H9 (cell line): Measurements from ENCODE around the gene DGKB. TPM values are rescaled to one million over a fixed set of nuclear protein-coding genes. Genes with fewer than 3 reads are reported as not detected.

Source experiments
- DNase-seq: peaks from one replicate; pipeline ENCODE4 v3.0.0-alpha.2; 2017
- H2AFZ ChIP-seq: one replicate; pipeline ENCODE4 v1.6.1; 2013; ENCODE audit warnings: mild to moderate bottlenecking, low read length, control low read depth, moderate library complexity
- H2AK5ac ChIP-seq: 2 replicates; pipeline ENCODE4 v1.6.1; 2013; ENCODE audit warnings: low read length, control low read depth, mixed read lengths; ENCODE audit not compliant: insufficient read length
- H2BK120ac ChIP-seq: one replicate; pipeline ENCODE4 v1.6.1; 2013; ENCODE audit warnings: low read depth, mild to moderate bottlenecking, low read length, control low read depth, inconsistent platforms; ENCODE audit not compliant: poor library complexity, severe bottlenecking
- H2BK12ac ChIP-seq: 2 replicates; pipeline ENCODE4 v1.6.1; 2013; ENCODE audit warnings: low read length, control low read depth, mixed read lengths, low read depth; ENCODE audit not compliant: insufficient read length
- H2BK15ac ChIP-seq: 2 replicates; pipeline ENCODE4 v1.6.1; 2013; ENCODE audit warnings: low read depth, low read length, control low read depth
- H2BK20ac ChIP-seq: one replicate; pipeline ENCODE4 v1.6.1; 2013; ENCODE audit warnings: low read depth, mild to moderate bottlenecking, low read length, control low read depth, inconsistent platforms; ENCODE audit not compliant: poor library complexity, severe bottlenecking
- H2BK5ac ChIP-seq: 2 replicates; pipeline ENCODE4 v1.6.1; 2013; ENCODE audit warnings: low read length, control low read depth, mixed read lengths; ENCODE audit not compliant: insufficient read length
- H3K14ac ChIP-seq: 2 replicates; pipeline ENCODE4 v1.6.1; 2013; ENCODE audit warnings: low read length, control low read depth; ENCODE audit not compliant: insufficient read depth
- H3K18ac ChIP-seq: 2 replicates; pipeline ENCODE4 v1.6.1; 2013; ENCODE audit warnings: low read depth, mild to moderate bottlenecking, mixed read lengths, low read length, control low read depth; ENCODE audit not compliant: insufficient read length
- H3K23ac ChIP-seq: 2 replicates; pipeline ENCODE4 v1.6.1; 2013; ENCODE audit warnings: low read length, control low read depth, mixed read lengths, low read depth; ENCODE audit not compliant: insufficient read length
- H3K23me2 ChIP-seq: 2 replicates; pipeline ENCODE4 v1.6.1; 2013; ENCODE audit warnings: low read depth, mild to moderate bottlenecking, mixed read lengths, low read length, control low read depth; ENCODE audit not compliant: insufficient read length, poor library complexity, severe bottlenecking
- H3K27ac ChIP-seq: 2 replicates; pipeline ENCODE4 v1.5.1; 2013; ENCODE audit warnings: low read length, control low read depth, mixed read lengths, low read depth; ENCODE audit not compliant: insufficient read length
- H3K27me3 ChIP-seq: 2 replicates; pipeline ENCODE4 v1.6.1; 2013; ENCODE audit warnings: low read length, control low read depth, inconsistent platforms; ENCODE audit not compliant: insufficient read depth
- H3K4ac ChIP-seq: 2 replicates; pipeline ENCODE4 v1.6.1; 2013; ENCODE audit warnings: low read depth, mild to moderate bottlenecking, control low read depth, inconsistent platforms, low read length, moderate library complexity
- H3K4me1 ChIP-seq: 2 replicates; pipeline ENCODE4 v1.6.1; 2013; ENCODE audit warnings: low read length, control low read depth, inconsistent platforms; ENCODE audit not compliant: insufficient read depth
- H3K4me2 ChIP-seq: 2 replicates; pipeline ENCODE4 v1.6.1; 2013; ENCODE audit warnings: low read length, control low read depth, mixed read lengths; ENCODE audit not compliant: insufficient read length, insufficient read depth
- H3K56ac ChIP-seq: 2 replicates; pipeline ENCODE4 v1.6.1; 2013; ENCODE audit warnings: low read depth, mild to moderate bottlenecking, mixed read lengths, low read length, control low read depth; ENCODE audit not compliant: insufficient read length
- H3K79me1 ChIP-seq: 2 replicates; pipeline ENCODE4 v1.6.1; 2013; ENCODE audit warnings: low read depth, mild to moderate bottlenecking, moderate library complexity, low read length, control low read depth, inconsistent platforms; ENCODE audit not compliant: insufficient read depth, poor library complexity, severe bottlenecking
- H3K79me2 ChIP-seq: 2 replicates; pipeline ENCODE4 v1.6.1; 2013; ENCODE audit warnings: low read length, control low read depth, inconsistent platforms; ENCODE audit not compliant: insufficient read depth
- H3K9ac ChIP-seq: 2 replicates; pipeline ENCODE4 v1.6.1; 2013; ENCODE audit warnings: low read length, control low read depth, mixed read lengths; ENCODE audit not compliant: insufficient read length; ENCODE audit errors: extremely low read depth
- H3K9me3 ChIP-seq: one replicate; pipeline ENCODE4 v1.6.1; 2013; ENCODE audit warnings: low read depth, low read length, inconsistent platforms; ENCODE audit not compliant: control insufficient read depth
- H3T11ph ChIP-seq: one replicate; pipeline ENCODE4 v1.6.1; 2013; ENCODE audit warnings: mild to moderate bottlenecking, low read length, control low read depth, inconsistent platforms
- H4K20me1 ChIP-seq: one replicate; pipeline ENCODE4 v1.6.1; 2013; ENCODE audit not compliant: control insufficient read depth, insufficient read length, insufficient read depth
- H4K5ac ChIP-seq: 2 replicates; pipeline ENCODE4 v1.6.1; 2013; ENCODE audit warnings: low read depth, mild to moderate bottlenecking, mixed read lengths, low read length, control low read depth; ENCODE audit not compliant: insufficient read length
- H4K8ac ChIP-seq: replicated peaks from 2 replicates; pipeline ENCODE4 v1.6.1; 2013; ENCODE audit warnings: low read length, control low read depth, mixed read lengths, low read depth; ENCODE audit not compliant: insufficient read length
- H4K91ac ChIP-seq: 2 replicates; pipeline ENCODE4 v1.6.1; 2013; ENCODE audit warnings: low read depth, mild to moderate bottlenecking, moderate library complexity, mixed read lengths, low read length, control low read depth; ENCODE audit not compliant: insufficient read length
- H3K27ac Mint-ChIP-seq, 3 experiments: 2 replicates in 2 of 3; 3 replicates in 1 of 3; pipeline ENCODE4 v1.8.0; 2020 to 2021; ENCODE audit warnings: mixed read lengths in 3 of 3, mild to moderate bottlenecking in 1 of 3, moderate library complexity in 1 of 3
- H3K27me3 Mint-ChIP-seq: 2 replicates; pipeline ENCODE4 v1.8.0; 2021; ENCODE audit warnings: low read depth, mild to moderate bottlenecking, moderate library complexity, mixed read lengths
- H3K36me3 Mint-ChIP-seq, 3 experiments: 2 replicates in 2 of 3; 3 replicates in 1 of 3; pipeline ENCODE4 v1.8.0; 2020 to 2021; ENCODE audit warnings: low read depth in 3 of 3, mixed read lengths in 3 of 3; ENCODE audit not compliant: insufficient read depth in 1 of 3
- H3K4me1 Mint-ChIP-seq, 2 experiments: 2 replicates each; pipeline ENCODE4 v1.8.0; 2020; ENCODE audit warnings: mixed read lengths in 2 of 2
- H3K4me3 Mint-ChIP-seq, 2 experiments: 2 replicates in 1 of 2; 3 replicates in 1 of 2; pipeline ENCODE4 v1.8.0; 2020 to 2021; ENCODE audit warnings: mild to moderate bottlenecking in 2 of 2, mixed read lengths in 2 of 2, moderate library complexity in 1 of 2
- H3K9me3 Mint-ChIP-seq, 2 experiments: 2 replicates in 1 of 2; 3 replicates in 1 of 2; pipeline ENCODE4 v1.8.0; 2020; ENCODE audit warnings: mild to moderate bottlenecking in 2 of 2, mixed read lengths in 2 of 2, moderate library complexity in 1 of 2
- WGBS: extraction: QIAGEN DNeasy Blood & Tissue Kit; methylation state at CpG from one replicate; pipeline ENCODE4 v1.1.7; 2013; ENCODE audit warnings: missing lambda C conversion rate, low lambda C conversion rate, mixed read lengths; ENCODE audit not compliant: insufficient read length; ENCODE audit errors: extremely low coverage; 5-methylcytosine and 5-hydroxymethylcytosine counted together
- total RNA-seq: library from RNA; stranded (reverse); gene quantifications from 2 replicates; pipeline ENCODE4 v1.2.1, GENCODE V29; 2021
- TF ChIP-seq, protein P1 (sequence below): fragments of 200-600 bp; sonication (generic); conservative IDR thresholded peaks from 3 replicates; pipeline ENCODE4 v1.8.0; 2021; ENCODE audit warnings: antibody characterized with exemption, mild to moderate bottlenecking

Gene DGKB
- total RNA-seq, 1 experiment from 2014 or later = 0.26 TPM

- no peak overlapping the region for H2BK15ac ChIP-seq
- H2AK5ac ChIP-seq = no peak overlapping the region
- H3K4me2 ChIP-seq = no peak overlapping the region
- no peaks in the 10 kb centered on the region for H3K79me1 ChIP-seq
- H3K79me2 ChIP-seq = no peaks in the 10 kb centered on the region
- H3K23ac ChIP-seq = no peak overlapping the region
- Mint-ChIP-seq H3K9me3 (no peaks in the 10 kb centered on the region), H3K4me3 (no peak overlapping the region), H3K27me3 (no peaks in the 10 kb centered on the region), H3K36me3 (peaks cover 0 to 1% (median 0%) of the 10 kb centered on the region in 3 experiments; a peak in 3 of 7 replicates), H3K27ac (no peak overlapping the region), H3K4me1 (0 out of 4 replicates have a peak, but pooled peaks cover 0 to 3% of the 10 kb centered on the region in 2 experiments)
- H2BK5ac ChIP-seq = no peak overlapping the region
- no peak overlapping the region for H2BK20ac ChIP-seq
- no peaks in the 10 kb centered on the region for H4K20me1 ChIP-seq
- H2AFZ ChIP-seq = no peak overlapping the region
- no peaks in the 10 kb centered on the region for H3K4me1 ChIP-seq
- H2BK120ac ChIP-seq = no peak overlapping the region
- H3T11ph ChIP-seq = no peak overlapping the region
- H3K4ac ChIP-seq = no peak overlapping the region
- no peak overlapping the region for H3K18ac ChIP-seq
- TF ChIP-seq, protein P1, sequence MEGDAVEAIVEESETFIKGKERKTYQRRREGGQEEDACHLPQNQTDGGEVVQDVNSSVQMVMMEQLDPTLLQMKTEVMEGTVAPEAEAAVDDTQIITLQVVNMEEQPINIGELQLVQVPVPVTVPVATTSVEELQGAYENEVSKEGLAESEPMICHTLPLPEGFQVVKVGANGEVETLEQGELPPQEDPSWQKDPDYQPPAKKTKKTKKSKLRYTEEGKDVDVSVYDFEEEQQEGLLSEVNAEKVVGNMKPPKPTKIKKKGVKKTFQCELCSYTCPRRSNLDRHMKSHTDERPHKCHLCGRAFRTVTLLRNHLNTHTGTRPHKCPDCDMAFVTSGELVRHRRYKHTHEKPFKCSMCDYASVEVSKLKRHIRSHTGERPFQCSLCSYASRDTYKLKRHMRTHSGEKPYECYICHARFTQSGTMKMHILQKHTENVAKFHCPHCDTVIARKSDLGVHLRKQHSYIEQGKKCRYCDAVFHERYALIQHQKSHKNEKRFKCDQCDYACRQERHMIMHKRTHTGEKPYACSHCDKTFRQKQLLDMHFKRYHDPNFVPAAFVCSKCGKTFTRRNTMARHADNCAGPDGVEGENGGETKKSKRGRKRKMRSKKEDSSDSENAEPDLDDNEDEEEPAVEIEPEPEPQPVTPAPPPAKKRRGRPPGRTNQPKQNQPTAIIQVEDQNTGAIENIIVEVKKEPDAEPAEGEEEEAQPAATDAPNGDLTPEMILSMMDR = no peak
- no peak overlapping the region for H4K91ac ChIP-seq
- no peaks in the 10 kb centered on the region for H3K23me2 ChIP-seq
- no peak overlapping the region for H3K56ac ChIP-seq
- no peak overlapping the region for H3K27ac ChIP-seq
- no peak overlapping the region for H4K8ac ChIP-seq
- no peaks in the 10 kb centered on the region for H3K9me3 ChIP-seq
- H3K9ac ChIP-seq = no peak overlapping the region
- H3K27me3 ChIP-seq = no peaks in the 10 kb centered on the region
- H4K5ac ChIP-seq = no peak overlapping the region
- no peak overlapping the region for H3K14ac ChIP-seq
- no peak overlapping the region for H2BK12ac ChIP-seq
- WGBS = no CpG with 5 or more reads among the region's 2 CpGs
- no peak for DNase-seq
These were observed 101.9 kb downstream of the DGKB start for GRCh38 chr7:14800664-14801063.
